GM12801 (cell line): ENCODE measurements around the gene THADA.

Source experiments
- CTCF ChIP-seq: IDR thresholded peaks from one replicate; pipeline ENCODE4 v1.5.1; 2011; ENCODE audit warnings: control low read depth; ENCODE audit not compliant: insufficient read length; ENCODE audit errors: extremely low read depth

Gene THADA

GRCh38 chr2:43356774-43357173 lies 239.1 kb downstream of the THADA start:
- TF ChIP-seq CTCF = no peak

GRCh38 chr2:43355399-43355798 lies 240.4 kb downstream of the THADA start:
- TF ChIP-seq CTCF = no peak

GRCh38 chr2:43349904-43350303 lies 245.9 kb downstream of the THADA start:
- TF ChIP-seq CTCF = no peak

GRCh38 chr2:43348908-43349661 lies 246.8 kb downstream of the THADA start:
- no peak for TF ChIP-seq CTCF

- no peak for TF ChIP-seq CTCF
These were observed 248.1 kb downstream of the THADA start for GRCh38 chr2:43347746-43348145.

GRCh38 chr2:43346602-43347567 lies 249.0 kb downstream of the THADA start:
- no peak for TF ChIP-seq CTCF

GRCh38 chr2:43345872-43346271 lies 250.0 kb downstream of the THADA start:
- TF ChIP-seq CTCF = no peak
